Lung microvascular endothelial cell (primary cell): ENCODE results near the gene ZFP69. TPM values are rescaled to one million over a fixed set of nuclear protein-coding genes. Genes with fewer than 3 reads are reported as not detected.

Experiments
- DNase-seq, 2 donors: peaks; one replicate each; pipeline versions ENCODE4 v3.0.0 to v3.0.0-alpha.2; 2010; ENCODE audit warnings: low read depth in 2 of 2
- total RNA-seq: library from RNA; depleted of rRNA; stranded (reverse); fragments of >200 nt; gene quantifications from 2 replicates; pipeline ENCODE4 v1.2.1, GENCODE V29; 2014

ZFP69 gene
- total RNA-seq, 1 donor from 2014 or later, result 2.0 TPM

- peak; percentile 82 to 84 for DNase-seq
These were observed 31.6 kb downstream of the ZFP69 start, which contains the start of gene EXO5 for GRCh38 chr1:40508375-40509341. Gene EXO5 (plus strand): TSS chr1:40508767. CDS start chr1:40514545, 5,778 bp downstream.

- DNase-seq, result no peak
These were observed 42.4 kb downstream of the ZFP69 start for GRCh38 chr1:40519517-40519916.

- peak; percentile 23 to 47 for DNase-seq
These were observed 53.8 kb downstream of the ZFP69 start for GRCh38 chr1:40530735-40531380.

GRCh38 chr1:40531381-40532061 is 54.4 kb downstream of the ZFP69 start, which contains the start of gene ZNF684:
Gene ZNF684 (plus strand): TSS chr1:40531637. CDS start chr1:40533167, 1,530 bp downstream.
- DNase-seq, result peak; percentile 95 to 96

GRCh38 chr1:40532062-40532389 is 54.9 kb downstream of the ZFP69 start:
- no peak for DNase-seq

GRCh38 chr1:40532844-40533424 is 55.8 kb downstream of the ZFP69 start:
- peak; percentile 70 to 76 for DNase-seq

GRCh38 chr1:40534589-40534988 is 57.5 kb downstream of the ZFP69 start:
- DNase-seq, result no peak

- DNase-seq, result no peak
These were observed 58.6 kb downstream of the ZFP69 start for GRCh38 chr1:40535732-40536131.

- no peak for DNase-seq
These were observed 62.2 kb downstream of the ZFP69 start for GRCh38 chr1:40539338-40539737.

Other genes with a start within 250 kb of the ZFP69 start
- gene TMCO2, start 229.4 kb upstream of the ZFP69 start, total RNA-seq, result not detected in 2 replicates
- gene ZMPSTE24, start 219.1 kb upstream of the ZFP69 start, total RNA-seq, result 40.5 and 64.1 TPM in 2 replicates
- gene COL9A2, start 160.0 kb upstream of the ZFP69 start, total RNA-seq, result 0.22 and 0.79 TPM in 2 replicates
- 3.1 and 3.4 TPM in 2 replicates for gene SMAP2, start 103.6 kb upstream of the ZFP69 start, total RNA-seq
- gene ZFP69B, start 26.8 kb upstream of the ZFP69 start, total RNA-seq, result 0.60 and 0.65 TPM in 2 replicates
- gene EXO5, start 31.5 kb downstream of the ZFP69 start, total RNA-seq, result 5.4 and 6.0 TPM in 2 replicates
- gene ZNF684, start 54.3 kb downstream of the ZFP69 start, total RNA-seq, result 1.4 and 1.5 TPM in 2 replicates
- 0.20 and 0.22 TPM in 2 replicates for gene RIMS3, start 188.4 kb downstream of the ZFP69 start, total RNA-seq
- 11.3 and 14.5 TPM in 2 replicates for gene NFYC, start 214.4 kb downstream of the ZFP69 start, total RNA-seq